Limb (tissue), 2 donors: ENCODE data around the gene ANKRD23.

Source experiments
- DNase-seq, 2 donors: peaks; one replicate each; pipeline ENCODE4 v3.0.0-alpha.2; 2016; ENCODE audit errors: extremely low spot score in 2 of 2

Gene ANKRD23

GRCh38 chr2:96877631-96878092 is 33.8 kb upstream of the ANKRD23 start:
- no peak for DNase-seq

- DNase-seq, result no peak
Observed at GRCh38 chr2:96877042-96877451, 33.2 kb upstream of the ANKRD23 start.

- no peak for DNase-seq
Observed at GRCh38 chr2:96876269-96877041, 32.6 kb upstream of the ANKRD23 start.

GRCh38 chr2:96875498-96876268 is 31.9 kb upstream of the ANKRD23 start:
- DNase-seq, result no peak

GRCh38 chr2:96874198-96874831 is 30.5 kb upstream of the ANKRD23 start:
- no peak for DNase-seq

GRCh38 chr2:96873651-96874096 is 29.9 kb upstream of the ANKRD23 start:
- DNase-seq, result no peak

GRCh38 chr2:96872591-96873349 is 28.9 kb upstream of the ANKRD23 start:
- DNase-seq, result no peak

GRCh38 chr2:96870626-96871255 is 26.9 kb upstream of the ANKRD23 start:
- DNase-seq, result peak in 1 of 2 donors; percentile 54

- peak in 1 of 2 donors; percentile 84 for DNase-seq
Observed at GRCh38 chr2:96869822-96870625, 26.2 kb upstream of the ANKRD23 start, which contains the start of gene SEMA4C. TSS of gene SEMA4C (minus strand) at chr2:96870080. CDS start at chr2:96867886, 2,194 bp downstream.

GRCh38 chr2:96869281-96869821 is 25.5 kb upstream of the ANKRD23 start:
- peak; percentile 82 to 92 for DNase-seq

- DNase-seq, result peak; percentile 81 to 93
Observed at GRCh38 chr2:96868555-96869280, 24.9 kb upstream of the ANKRD23 start.

- peak in 1 of 2 donors; percentile 61 for DNase-seq
Observed at GRCh38 chr2:96867756-96868554, 24.1 kb upstream of the ANKRD23 start.

GRCh38 chr2:96866986-96867755 is 23.4 kb upstream of the ANKRD23 start:
- peak in 1 of 2 donors; percentile 27 for DNase-seq

- DNase-seq, result no peak
Observed at GRCh38 chr2:96866586-96866985, 22.8 kb upstream of the ANKRD23 start.

- DNase-seq, result peak in 1 of 2 donors; percentile 21
Observed at GRCh38 chr2:96866149-96866548, 22.3 kb upstream of the ANKRD23 start.

- DNase-seq, result peak in 1 of 2 donors; percentile 19
Observed at GRCh38 chr2:96865654-96866053, 21.8 kb upstream of the ANKRD23 start.
